Stimulated activated CD8-positive, alpha-beta memory T cell treated with anti-CD3 and anti-CD28 coated beads, Interleukin-7, amount 100 ng/mL, for 24 hours (primary cell): ENCODE data around the gene CIRBP.

Experiments used
- DNase-seq: peaks from one replicate; pipeline ENCODE4 v3.0.0-alpha.2; 2020; ENCODE audit warnings: low read depth

CIRBP gene

DNA sequence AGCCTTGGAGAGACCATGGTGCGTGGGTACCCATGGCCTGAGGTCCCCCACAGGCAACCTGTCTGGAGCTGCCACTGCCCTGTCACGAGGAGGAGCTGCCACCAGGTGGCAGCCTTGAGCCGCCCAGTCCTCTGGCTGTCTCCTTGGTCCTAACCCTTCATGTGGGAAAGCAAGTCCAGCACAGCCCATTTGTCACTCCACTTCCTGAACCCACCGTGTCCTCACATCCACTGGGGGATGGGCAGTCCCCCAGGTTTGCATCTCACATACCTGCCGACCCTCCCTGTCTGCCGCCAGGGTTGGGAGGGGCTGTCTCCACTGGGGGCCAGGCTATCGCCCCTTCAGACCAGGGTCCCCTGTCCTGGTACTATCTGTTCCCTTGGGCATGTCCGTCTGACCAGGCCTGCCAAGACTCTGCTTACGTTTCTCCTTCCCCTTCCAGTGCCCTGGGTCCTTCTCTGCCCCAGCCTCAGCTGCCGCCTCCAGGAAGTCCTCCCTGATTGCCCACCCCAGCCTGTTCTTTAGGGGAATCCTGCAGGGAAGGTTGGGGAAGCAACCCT, 10.7 kb downstream of the CIRBP start:
- DNase-seq = no peak

DNA sequence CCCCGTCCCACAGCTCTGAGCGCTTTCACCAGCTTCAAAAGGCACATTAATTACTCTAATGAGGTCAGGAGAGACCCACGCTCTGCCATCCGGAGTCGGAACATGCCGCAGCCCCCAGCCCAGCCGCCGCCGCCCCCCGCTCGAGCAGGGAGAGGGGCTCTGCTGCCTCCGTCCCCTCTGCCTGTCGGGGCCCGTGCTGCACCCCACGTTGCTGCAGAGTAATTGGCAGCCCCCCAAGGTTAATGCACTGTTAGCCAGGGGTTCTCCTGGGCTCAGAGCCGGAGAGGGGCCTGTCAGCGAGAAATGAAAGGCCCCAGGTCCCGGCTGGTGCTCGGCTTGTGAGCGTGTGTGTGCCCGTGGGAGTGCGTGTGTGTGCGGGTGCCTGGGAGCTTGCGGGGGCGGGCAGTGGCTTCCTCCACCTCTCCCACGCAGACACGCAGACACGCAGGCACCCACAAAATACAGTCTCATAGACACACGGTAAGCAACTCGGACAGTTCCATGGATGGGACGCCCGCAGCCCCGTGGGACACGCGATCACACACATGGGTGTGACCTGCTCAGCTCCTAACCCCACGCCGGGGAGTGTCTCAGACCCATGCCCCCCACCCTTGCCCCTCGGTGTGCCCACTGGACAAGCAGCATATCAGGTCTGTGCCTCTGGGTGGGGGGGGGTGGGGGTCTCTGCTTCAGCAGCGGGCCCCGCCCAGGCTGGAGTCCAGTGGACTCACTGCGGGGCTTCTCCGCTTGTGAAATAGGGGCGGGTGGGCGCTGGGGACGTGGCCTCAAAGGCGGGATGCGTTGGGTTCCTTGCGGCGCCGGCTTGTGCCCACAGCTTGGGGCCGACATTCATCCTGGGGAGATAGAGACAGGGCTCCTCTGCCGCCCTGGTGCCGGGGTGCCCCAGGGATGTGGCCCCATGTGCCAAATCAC, 11.8 kb downstream of the CIRBP start:
- DNase-seq = no peak

DNA sequence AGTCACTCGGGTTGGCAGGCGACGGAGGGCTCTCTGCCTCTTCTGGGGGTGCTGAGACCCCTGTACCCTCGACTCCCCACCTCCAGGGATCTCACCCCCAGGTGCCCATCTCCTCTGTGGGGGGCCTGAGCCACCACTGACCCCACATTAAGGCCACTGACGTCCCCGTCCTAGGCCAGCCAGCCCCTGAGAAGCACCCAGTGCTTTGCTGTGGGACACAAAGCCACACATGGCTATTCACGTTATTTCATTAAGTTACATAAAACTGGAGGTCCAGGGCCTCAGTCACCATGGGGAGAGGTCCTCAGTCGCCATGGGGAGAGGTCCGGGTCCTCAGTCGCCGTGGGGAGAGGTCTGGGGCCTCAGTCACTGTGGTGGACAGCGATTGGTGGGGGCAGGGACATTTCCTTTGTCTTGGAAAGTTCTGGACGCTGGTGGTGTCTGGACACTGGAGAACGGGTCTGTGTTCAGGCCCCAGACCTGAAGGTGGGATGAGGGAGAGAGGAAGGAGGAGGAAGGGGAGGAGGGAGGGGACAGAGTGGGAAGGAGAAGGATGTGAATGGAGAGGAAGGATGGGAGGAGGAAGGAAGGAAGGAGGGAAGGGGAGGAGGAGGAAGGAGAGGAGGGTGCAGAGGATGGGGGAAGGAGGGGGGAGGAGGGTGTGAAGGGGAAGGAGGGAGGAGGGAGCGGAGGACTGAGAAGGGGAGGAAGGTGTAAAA, 12.6 kb downstream of the CIRBP start:
- no peak for DNase-seq

DNA sequence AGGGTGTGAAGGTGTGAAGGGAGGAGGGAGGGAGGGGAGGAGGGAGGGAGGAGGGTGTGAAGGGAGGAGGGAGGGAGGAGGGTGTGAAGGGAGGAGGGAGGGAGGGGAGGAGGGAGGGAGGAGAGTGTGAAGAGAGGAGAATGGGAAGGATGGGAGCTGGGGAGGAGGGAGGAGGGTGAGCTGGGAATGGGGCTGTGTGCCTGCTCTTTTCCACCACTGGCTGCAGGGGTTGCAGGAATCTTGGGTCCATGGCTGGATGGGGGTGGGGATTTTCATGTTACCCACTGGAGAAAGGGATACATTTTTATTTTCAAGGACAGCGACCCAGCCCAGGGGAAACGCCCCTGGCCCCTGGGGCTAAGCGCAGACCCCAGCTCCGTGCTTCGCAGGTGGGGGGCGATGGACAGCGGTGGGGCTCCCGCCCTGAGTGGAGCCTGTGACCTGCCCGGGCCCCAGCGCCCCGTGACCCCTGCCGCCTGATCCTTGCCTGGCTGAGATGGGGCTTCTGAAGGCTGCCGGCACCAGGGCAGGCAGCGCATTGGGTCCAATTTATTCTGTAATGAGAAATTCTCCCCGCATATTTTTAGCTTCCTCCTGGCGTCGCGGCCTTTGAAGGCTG, 13.6 kb downstream of the CIRBP start:
- no peak for DNase-seq

DNA sequence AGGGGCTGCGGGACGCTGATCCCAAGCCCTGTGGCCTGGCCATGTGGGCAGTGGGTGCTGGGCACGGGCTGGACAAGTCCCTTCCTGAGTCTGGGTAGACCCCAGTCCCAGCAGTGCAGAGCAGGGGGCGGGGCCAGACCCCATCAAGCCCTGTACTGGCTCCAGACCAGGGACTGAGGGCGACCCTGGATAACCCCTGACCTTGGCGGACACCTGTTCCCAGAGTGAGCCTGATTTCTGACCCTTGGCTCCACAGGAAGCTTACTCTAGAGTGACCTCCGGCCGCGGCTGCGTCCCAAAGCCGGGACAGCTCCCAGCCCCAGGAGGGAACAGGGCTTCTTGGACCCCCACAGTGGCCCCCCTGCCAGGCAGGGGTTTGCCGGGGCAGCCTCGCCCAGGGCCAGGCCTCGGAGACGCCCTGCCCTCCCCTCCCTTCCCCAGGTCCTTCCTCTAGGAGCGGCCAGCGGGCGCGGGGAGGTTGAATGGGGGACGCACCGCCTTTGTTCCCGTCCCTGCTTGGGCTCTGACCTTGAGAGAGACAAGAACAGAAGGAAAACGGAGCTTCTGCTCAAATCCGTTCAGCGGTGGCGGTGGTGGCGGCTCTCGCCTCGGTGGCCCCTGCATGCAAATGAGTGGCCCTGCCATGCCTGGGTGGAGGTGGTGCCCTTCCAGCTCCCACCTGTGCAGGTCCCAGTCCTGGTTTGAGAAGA, 14.2 kb downstream of the CIRBP start:
- DNase-seq = no peak

DNA sequence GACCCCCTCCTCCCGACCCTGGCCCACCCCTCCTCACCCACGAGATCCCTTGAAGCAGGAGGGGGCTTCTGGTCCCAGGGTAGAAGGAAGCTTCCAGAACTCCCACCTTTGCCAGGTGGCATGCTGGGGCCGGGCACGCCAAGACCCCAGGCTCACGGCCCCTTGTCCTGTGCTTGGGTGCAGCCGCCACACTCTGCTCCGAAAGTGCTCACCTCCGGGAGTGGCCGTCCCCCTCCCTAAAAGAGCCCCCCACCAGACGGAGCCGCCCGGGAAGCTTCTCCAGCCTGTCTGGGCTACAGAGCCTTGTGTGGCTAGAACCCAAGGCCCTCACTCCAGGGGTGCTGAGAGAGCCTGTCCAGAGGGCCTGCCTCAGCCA, 14.8 kb downstream of the CIRBP start:
- DNase-seq = no peak

DNA sequence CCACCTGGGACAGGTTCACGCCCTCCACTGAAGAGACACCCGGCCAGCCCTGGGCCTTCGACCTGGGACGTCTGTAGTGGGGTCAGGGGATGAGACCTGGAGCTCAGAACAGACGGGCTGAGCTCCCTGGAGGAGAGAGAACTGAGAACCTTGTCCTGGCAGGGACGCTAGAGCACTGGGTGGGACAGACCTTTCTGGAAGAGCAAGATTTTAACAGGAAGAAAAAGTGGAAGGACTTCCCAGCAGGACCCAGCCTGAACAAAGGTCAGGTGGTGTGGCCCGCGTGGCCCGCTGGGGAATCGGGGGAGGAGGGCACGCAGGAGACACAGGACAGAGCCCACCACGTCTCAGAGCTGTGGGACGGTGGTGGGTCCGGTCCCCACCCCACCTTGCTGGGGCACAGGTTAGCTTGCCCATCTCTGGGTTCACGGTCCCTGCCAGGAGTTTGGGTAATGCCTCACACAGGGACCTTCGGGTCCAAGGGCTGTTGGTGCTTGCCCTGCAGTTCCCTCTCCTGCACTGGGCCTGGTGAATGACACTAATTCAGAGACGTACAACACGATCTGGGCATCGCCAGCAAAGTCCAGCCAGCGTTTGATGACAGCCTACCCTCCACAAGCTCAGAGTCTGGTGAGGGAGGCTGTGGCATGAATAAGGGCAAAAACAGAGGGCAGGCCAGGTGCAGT, 15.3 kb downstream of the CIRBP start:
- DNase-seq = no peak

DNA sequence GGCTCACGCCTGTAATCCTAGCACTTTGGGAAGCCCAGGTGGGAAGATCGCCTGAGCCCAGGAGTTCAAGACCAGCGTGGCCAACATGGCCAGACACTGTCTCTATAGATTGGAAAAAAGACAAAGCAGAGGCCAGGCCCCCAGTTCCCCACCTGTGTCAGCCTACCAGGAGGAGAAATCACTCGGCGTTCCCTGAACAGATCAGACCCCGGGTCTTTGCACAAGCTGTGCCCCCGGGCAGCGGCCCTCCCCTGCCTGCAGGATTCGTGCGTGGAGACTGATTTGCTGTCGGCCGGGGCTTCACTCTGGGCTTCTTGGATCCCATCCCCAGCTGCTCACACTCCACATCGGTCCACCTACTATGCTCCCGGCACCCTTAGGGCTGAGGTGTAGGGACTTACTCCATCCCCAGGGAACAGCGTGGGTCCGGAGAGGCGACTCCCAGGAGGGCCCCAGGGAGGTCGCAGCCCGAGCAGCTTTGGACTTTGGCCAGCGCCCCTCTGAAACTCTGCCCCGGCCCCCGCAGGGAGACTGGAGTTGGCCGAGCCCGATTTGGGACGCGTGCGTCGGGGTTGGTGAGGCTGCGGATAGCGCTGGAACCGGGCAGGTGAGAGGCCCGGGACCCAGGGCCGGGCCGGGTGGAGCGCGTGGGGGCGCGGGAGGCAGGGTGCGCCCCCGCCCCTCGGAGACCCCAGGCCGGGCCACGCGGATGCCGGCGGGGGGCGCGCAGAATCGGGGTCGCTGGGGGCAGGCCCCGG, 16.0 kb downstream of the CIRBP start:
- DNase-seq = no peak

DNA sequence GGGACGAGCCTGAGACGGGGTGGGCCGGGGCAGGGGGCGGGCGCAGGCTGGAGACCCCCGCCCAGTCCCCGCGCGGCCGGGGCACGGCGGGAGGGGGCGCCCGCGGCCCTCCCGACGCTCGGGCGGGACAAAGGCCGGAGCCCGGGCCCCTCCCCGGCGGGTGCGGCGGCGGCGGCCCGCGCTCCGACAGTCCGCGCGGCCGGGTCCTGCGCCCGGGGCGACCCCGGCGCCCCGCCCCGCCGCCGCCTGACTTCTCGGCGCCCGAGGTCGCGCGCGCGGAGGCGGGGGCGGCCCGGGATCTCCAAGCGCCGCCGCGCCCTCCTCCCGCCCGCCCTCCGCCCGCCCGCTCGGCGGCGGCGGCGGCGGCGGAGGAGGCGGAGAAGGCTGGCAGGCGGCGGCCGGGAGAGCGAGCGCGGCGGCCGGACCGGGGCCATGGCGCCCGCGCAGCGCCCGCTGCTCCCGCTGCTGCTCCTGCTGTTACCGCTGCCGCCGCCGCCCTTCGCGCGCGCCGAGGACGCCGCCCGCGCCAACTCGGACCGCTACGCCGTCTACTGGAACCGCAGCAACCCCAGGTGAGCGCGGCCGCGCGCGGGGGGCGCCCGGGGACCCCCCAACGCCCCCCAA, 16.7 kb downstream of the CIRBP start, which contains the start of gene EFNA2:
EFNA2 (plus strand) TSS at position 137 of the 624 bp plus-strand sequence; CDS start at position 433, 296 bp downstream.
- DNase-seq = no peak

DNA sequence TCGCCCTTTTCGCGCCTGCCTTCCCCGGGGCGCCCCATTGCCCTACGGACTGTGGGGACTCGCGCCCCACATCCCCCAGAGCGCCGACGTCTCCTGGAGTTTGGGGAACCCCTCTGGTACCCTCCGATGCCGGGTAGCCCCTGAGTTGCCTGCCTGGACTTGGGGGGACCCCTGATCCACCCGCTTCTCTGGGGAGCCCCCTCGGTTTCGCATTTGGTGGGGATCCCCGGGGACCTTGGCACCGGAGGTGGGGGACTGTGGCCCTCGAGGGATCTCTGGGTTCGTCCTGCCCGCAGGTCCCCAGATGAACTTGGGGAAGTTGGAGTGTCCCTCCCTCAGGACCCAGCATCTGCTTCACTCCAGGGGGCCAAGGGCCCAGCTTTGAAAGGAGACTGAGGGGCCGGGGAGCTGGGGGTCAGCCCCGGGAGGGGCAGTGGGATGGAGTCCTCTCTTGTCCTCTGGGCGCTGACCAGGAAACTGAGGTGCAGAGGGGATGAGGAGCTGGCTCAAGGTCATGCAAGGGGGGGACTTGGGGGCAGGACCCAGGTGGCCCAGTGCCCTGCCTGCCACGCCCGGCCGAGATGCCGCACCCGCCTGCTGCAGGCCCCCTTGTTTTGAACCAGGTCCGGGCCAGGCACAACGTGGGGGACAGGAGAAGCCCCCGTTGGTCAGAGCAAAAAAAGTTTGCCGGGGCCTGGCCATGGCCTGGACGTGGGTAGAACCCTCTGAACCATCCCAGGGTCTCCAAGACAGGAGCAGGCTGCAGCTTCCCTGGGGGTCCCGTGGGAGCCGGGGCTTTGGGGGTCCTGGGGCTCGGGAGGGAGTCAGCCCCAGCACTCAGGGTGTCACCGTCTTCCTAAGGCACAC, 17.6 kb downstream of the CIRBP start:
- DNase-seq = no peak

DNA sequence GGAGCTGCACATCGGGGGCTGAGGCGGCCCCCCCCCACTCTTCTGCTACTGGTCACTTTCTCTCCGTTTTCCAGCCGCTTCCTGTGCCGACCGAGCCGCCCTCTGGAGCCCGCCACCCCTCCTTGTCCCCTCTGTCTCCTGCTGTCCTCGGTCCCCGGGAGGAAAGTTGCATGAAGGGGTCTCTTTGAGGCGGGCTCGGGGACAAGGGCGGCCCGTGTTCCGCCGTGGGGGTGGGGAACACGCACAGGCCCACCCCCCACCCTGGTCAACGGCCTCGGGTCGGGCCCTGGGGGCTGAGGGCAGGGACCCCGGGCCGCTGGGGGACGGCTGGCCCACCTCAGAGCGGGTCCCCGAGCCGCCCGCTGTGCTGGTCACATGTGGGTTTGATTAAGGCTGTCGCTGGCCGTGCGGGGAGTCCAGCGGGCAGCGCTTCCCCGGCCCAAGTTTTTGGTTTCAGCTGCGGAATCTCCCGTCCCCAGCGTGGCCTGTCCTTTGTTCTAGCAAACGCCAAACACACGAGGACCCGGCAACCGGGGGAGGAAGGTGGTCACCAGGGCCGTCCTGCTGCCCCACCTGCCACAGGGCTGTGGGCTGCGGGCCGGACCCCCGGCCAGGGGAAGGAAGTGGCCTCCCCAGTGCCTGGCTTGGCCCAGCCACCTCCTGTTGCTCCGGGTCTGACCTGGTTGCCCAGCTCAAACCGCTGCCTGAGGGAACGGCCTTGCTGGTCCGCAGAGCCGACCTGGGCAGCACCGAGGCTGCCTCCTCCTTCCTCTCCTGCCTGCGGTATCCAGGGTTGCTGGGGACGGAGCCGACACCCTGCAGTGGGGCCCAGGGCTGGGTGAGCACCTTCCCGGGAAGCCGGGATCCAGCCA, 18.5 kb downstream of the CIRBP start:
- no peak for DNase-seq

DNA sequence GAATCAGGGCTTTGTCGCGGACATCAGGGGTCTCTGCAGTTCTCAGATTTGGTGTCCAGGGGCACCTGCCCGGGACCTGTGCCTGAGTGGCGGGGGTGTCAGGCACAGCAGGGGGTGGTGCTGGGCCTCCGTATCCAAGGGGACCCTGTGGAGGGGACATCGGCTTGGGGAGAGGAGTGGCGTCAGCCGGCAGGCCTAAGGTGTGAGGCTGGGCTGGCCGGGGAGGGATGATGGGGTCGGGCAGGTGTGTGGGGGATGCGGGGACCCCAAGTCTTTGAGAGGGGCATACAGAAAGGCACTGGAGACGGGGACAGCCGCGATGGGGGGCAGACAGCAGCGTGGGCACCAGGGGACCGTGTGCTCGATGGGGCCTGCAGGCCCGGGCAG, 19.1 kb downstream of the CIRBP start:
- DNase-seq = no peak

DNA sequence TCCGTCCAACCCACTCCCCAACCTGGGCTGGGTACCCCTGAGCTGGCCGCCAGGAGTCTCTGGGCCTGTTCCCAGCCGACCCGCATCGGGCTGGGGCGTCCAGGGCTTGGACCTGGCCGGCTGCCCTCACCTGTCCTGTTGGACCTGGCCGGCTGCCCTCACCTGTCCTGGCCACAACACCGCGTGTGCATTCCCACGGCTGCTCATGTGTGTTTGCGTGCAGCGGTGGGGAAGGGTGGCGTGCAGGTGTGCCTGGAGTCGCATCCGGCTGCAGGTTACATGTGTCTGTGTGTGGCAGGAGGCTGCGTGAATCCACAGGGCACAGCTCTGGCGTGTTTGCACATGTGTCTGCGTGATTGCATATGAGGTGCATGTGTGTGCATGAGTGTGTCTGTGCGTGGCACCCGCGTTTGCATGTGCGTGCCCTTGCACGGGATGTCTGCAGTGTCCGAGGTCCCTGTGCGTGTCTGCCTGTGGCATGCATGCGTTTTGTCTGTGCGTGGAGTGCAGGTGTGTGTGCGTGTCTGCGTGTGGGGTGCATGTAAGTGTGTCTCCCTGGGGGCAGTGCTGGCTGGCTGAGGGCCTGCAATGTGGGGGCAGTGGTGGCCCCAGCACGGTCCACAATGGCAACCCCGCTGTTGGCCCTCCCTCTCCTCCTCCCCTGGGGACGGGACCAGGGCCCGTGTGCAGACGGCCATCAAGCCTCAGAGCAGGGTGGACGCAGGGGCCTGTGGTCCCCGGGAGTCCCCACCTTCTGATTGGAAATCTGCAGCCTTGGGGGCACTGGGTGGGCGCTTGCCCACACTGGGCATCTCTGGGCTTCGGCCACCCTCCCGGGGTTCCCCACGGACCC, 19.9 kb downstream of the CIRBP start:
- DNase-seq = no peak

DNA sequence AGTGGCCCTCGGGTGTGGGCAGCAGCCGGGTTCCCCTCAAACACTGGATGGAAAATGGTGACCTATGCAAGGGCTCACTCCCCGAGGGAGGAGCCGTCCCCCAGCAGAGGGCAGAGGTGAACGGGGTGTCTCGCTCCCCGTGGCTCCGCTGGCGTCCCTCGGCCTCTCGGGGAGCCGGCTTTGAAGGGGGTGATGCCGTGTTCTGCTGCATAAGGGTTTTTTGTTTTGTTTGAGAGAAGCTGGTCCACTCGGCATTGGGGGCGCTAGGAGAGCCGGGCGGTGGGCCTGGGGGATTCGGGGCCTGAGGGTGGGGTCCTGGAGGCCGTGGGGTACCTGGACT, 20.5 kb downstream of the CIRBP start:
- no peak for DNase-seq

DNA sequence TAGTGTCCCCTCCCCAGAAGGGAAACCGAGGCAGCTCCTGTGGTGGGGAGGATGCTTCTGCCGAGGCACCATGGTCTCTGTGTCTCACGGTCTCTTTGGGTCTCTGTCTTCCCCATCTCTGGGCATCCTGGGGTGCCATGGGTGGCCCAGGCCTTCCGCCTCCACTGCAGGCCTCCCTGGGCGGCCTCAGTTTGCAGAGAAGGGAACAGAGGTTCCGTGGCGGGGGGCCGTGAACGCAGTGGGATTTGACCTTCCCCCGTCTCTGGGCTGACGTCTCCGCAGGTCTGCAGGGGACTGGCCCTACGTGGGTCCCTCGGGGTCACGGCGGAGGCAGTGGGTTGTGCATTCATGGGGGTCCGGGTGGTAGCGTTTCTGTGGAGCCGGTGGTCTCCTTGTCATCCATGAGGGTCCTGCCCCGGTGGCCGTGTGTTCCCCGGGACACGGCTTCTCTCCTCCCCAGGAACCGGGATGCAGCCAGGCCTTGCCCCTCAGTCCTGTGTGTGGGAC, 21.1 kb downstream of the CIRBP start:
- no peak for DNase-seq

DNA sequence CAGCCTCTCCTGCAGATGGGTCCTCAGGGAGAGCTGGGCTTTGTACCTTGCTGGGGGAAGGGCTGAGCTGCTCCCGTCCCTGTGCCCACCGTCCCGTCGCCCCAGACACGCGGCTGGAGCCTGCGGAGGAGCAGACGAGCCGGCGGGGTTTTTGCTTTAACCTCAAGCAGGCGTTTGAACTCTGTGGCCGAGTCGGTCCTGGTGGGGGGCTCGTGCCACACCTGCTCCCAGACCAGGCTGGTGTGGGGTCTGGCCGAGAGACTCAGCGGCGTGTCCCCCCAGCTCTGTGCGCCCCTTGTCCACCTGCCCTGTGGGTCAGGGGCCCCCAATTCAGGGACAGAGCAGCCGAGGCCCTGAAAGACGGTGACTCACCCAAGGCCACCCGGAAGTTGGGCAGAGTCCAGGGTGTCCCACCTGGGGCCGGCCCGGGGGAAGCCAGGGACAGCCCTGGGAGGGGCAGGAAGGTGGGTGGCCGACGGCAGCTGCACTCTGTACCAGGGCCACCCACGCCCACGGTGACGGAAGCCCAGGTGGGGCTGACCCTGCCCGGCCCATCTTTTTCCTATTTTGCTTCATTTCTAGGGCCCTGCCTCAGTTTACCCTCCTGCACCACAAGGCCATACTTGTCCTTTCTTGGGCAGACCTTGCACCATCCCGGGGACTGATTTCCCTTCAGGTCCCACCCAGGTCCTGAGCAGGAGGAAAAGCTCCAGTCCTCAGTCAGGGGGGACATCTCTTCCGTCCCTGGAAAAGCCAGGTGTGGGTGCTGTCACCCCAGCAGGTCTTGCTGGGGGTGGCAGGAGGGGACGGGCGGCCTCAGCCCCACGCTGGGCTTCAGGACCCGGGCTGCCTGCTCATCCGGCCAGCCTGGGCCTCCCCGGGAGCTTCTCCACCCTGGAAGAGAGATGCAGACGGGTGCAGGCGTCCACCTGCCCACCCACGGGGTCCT, 21.8 kb downstream of the CIRBP start:
- no peak for DNase-seq
